ENCODE measurements around the gene OR4D2. TPM values are rescaled to one million over a fixed set of nuclear protein-coding genes. Genes with fewer than 3 reads are reported as not detected.
A peak's percentile ranks its signal among the peaks of the same experiment; 100 is the strongest.

Gene OR4D2
- total RNA-seq, 2 donors from 2014 or later = not detected

GRCh38 chr17:58204796-58205195, 38.0 kb downstream of the OR4D2 start:
- ATAC-seq (no peak), DNase-seq (no peak)
- Mint-ChIP-seq H3K27ac (peak overlapping the region; percentile 43), H3K4me3 (no peak overlapping the region), H3K4me1 (peaks cover 12% of the 10 kb centered on the region), H3K36me3 (ENCODE audit: low read depth) (peaks cover 7% of the 10 kb centered on the region), H3K27me3 (peaks cover 3% of the 10 kb centered on the region)
- no peaks in the 10 kb centered on the region for H3K9me3 ChIP-seq (ENCODE audit: control insufficient read depth, low read length, poor library complexity, severe bottlenecking)

- H3K27me3 Mint-ChIP-seq = no peaks in the 10 kb centered on the region
- H3K27ac Mint-ChIP-seq = no peak overlapping the region
- H3K36me3 Mint-ChIP-seq (ENCODE audit: low read depth) = peaks cover 12% of the 10 kb centered on the region
Measured at GRCh38 chr17:58205936-58206335, 39.2 kb downstream of the OR4D2 start.

GRCh38 chr17:58207451-58207850, 40.7 kb downstream of the OR4D2 start:
- no peaks in the 10 kb centered on the region for H3K9me3 ChIP-seq (ENCODE audit: control insufficient read depth, low read length, poor library complexity, severe bottlenecking)
- H3K27me3 Mint-ChIP-seq = no peaks in the 10 kb centered on the region
- no peak overlapping the region for H3K27ac Mint-ChIP-seq
- H3K4me3 Mint-ChIP-seq = no peak overlapping the region
- H3K4me1 Mint-ChIP-seq = peaks cover 13% of the 10 kb centered on the region
- H3K36me3 Mint-ChIP-seq (ENCODE audit: low read depth) = peaks cover 14% of the 10 kb centered on the region
- DNase-seq (no peak), ATAC-seq (no peak)

More at GRCh38 chr17:58205936-58206335, 39.2 kb downstream of the OR4D2 start:
- no peak overlapping the region for H3K4me3 Mint-ChIP-seq
- H3K9me3 ChIP-seq (ENCODE audit: control insufficient read depth, low read length, poor library complexity, severe bottlenecking) = no peaks in the 10 kb centered on the region
- DNase-seq (no peak), ATAC-seq (no peak)
- peaks cover 13% of the 10 kb centered on the region for H3K4me1 Mint-ChIP-seq

- ATAC-seq (no peak), DNase-seq (no peak)
- Mint-ChIP-seq H3K27me3 (no peaks in the 10 kb centered on the region), H3K4me3 (no peak overlapping the region), H3K36me3 (ENCODE audit: low read depth) (peaks cover 14% of the 10 kb centered on the region), H3K27ac (no peak overlapping the region), H3K4me1 (peaks cover 13% of the 10 kb centered on the region)
- H3K9me3 ChIP-seq (ENCODE audit: control insufficient read depth, low read length, poor library complexity, severe bottlenecking) = no peaks in the 10 kb centered on the region
Measured at GRCh38 chr17:58208344-58208743, 41.6 kb downstream of the OR4D2 start.

GRCh38 chr17:58210922-58211321, 44.1 kb downstream of the OR4D2 start:
- Mint-ChIP-seq H3K4me1 (peaks cover 13% of the 10 kb centered on the region), H3K4me3 (no peak overlapping the region), H3K27ac (no peak overlapping the region), H3K36me3 (ENCODE audit: low read depth) (peaks cover 18% of the 10 kb centered on the region), H3K27me3 (no peaks in the 10 kb centered on the region)
- H3K9me3 ChIP-seq (ENCODE audit: control insufficient read depth, low read length, poor library complexity, severe bottlenecking) = no peaks in the 10 kb centered on the region
- DNase-seq (no peak), ATAC-seq (no peak)

GRCh38 chr17:58215685-58216084, 48.9 kb downstream of the OR4D2 start:
- Mint-ChIP-seq H3K36me3 (ENCODE audit: low read depth) (peaks cover 6% of the 10 kb centered on the region), H3K4me1 (peaks cover 14% of the 10 kb centered on the region), H3K27ac (no peak overlapping the region), H3K27me3 (no peaks in the 10 kb centered on the region), H3K4me3 (no peak overlapping the region)
- no peaks in the 10 kb centered on the region for H3K9me3 ChIP-seq (ENCODE audit: control insufficient read depth, low read length, poor library complexity, severe bottlenecking)
- no peak for DNase-seq
- ATAC-seq = no peak

GRCh38 chr17:58217766-58218165, 51.0 kb downstream of the OR4D2 start:
- DNase-seq (no peak), ATAC-seq (no peak)
- Mint-ChIP-seq H3K4me3 (peak overlapping the region; percentile 47), H3K27me3 (no peaks in the 10 kb centered on the region), H3K4me1 (peaks cover 20% of the 10 kb centered on the region), H3K36me3 (ENCODE audit: low read depth) (peaks cover 3% of the 10 kb centered on the region), H3K27ac (peak overlapping the region; percentile 99)
- no peaks in the 10 kb centered on the region for H3K9me3 ChIP-seq (ENCODE audit: control insufficient read depth, low read length, poor library complexity, severe bottlenecking)

GRCh38 chr17:58219007-58219788, 52.4 kb downstream of the OR4D2 start, which contains the start of gene MKS1:
Gene MKS1, minus strand, starts transcription at chr17:58219255. Its CDS starts 25 bp downstream, at chr17:58219230.
- H3K36me3 Mint-ChIP-seq (ENCODE audit: low read depth) = no peaks in the 10 kb centered on the region
- peak within 1 kb of the TSS; percentile 97 for H3K4me3 Mint-ChIP-seq
- peaks cover 17% of the 10 kb centered on the region for H3K4me1 Mint-ChIP-seq
- peak within 1 kb of the TSS; percentile 99 for H3K27ac Mint-ChIP-seq
- peak; percentile 91 to 94 (median 92) for DNase-seq
- peaks cover 3% of the 10 kb centered on the region for H3K27me3 Mint-ChIP-seq
- no peaks in the 10 kb centered on the region for H3K9me3 ChIP-seq (ENCODE audit: control insufficient read depth, low read length, poor library complexity, severe bottlenecking)
- peak; percentile 97 for ATAC-seq

GRCh38 chr17:58219789-58220183, 53.0 kb downstream of the OR4D2 start:
- H3K4me1 Mint-ChIP-seq = peaks cover 17% of the 10 kb centered on the region
- ATAC-seq (no peak), DNase-seq (no peak)
- no peaks in the 10 kb centered on the region for H3K9me3 ChIP-seq (ENCODE audit: control insufficient read depth, low read length, poor library complexity, severe bottlenecking)
- peak overlapping the region; percentile 97 for H3K4me3 Mint-ChIP-seq
- H3K27ac Mint-ChIP-seq = peak overlapping the region; percentile 99
- H3K36me3 Mint-ChIP-seq (ENCODE audit: low read depth) = no peaks in the 10 kb centered on the region
- peaks cover 7% of the 10 kb centered on the region for H3K27me3 Mint-ChIP-seq

Other genes with a start within 250 kb of the OR4D2 start
- under 1 TPM; 0.21 to 0.82 TPM for gene CUEDC1, start 211.6 kb upstream of the OR4D2 start, total RNA-seq
- 10 to 100 TPM; 41.7 to 48.7 TPM for gene VEZF1, start 178.7 kb upstream of the OR4D2 start, total RNA-seq
- 100 to 1,000 TPM in 1 of 2 donors, 10 to 100 TPM in 1; 94.9 to 107 TPM for gene SRSF1, start 159.7 kb upstream of the OR4D2 start, total RNA-seq
- gene DYNLL2, start 83.6 kb upstream of the OR4D2 start, total RNA-seq = 10 to 100 TPM; 41.0 to 44.1 TPM
- gene OR4D1, start 18.6 kb upstream of the OR4D2 start, total RNA-seq = 1 to 10 TPM; 1.0 to 1.2 TPM
- not detected for gene EPX, start 25.7 kb downstream of the OR4D2 start, total RNA-seq
- 1 to 10 TPM; 7.6 to 7.7 TPM for gene MKS1, start 52.3 kb downstream of the OR4D2 start, total RNA-seq
- gene LPO, start 71.6 kb downstream of the OR4D2 start, total RNA-seq = under 1 TPM in 1 of 2 donors, not detected in 1; 0.44 TPM
- under 1 TPM in 1 of 2 donors, not detected in 1; 0.07 TPM for gene MPO, start 114.0 kb downstream of the OR4D2 start, total RNA-seq
- gene TSPOAP1, start 161.8 kb downstream of the OR4D2 start, total RNA-seq = 10 to 100 TPM; 30.5 to 32.8 TPM
- 10 to 100 TPM; 41.3 to 50.6 TPM for gene SUPT4H1, start 185.2 kb downstream of the OR4D2 start, total RNA-seq

All from T-helper 17 cell (primary cell).